GM18520 (cell line): ENCODE results near the gene LCNL1.
A peak's percentile ranks its signal among the peaks of the same experiment; 100 is the strongest.
"Not testable (repeated sequence)": the region's sequence is repeated elsewhere in the genome, so short reads cannot be mapped to it uniquely, and the experiment has no call there.

Experiments used
- ATAC-seq: cut with Tn5 transposase; IDR thresholded peaks from one replicate; pipeline ENCODE4 v1.9.1; 2021; ENCODE audit not compliant: unreplicated experiment

LCNL1 gene

DNA sequence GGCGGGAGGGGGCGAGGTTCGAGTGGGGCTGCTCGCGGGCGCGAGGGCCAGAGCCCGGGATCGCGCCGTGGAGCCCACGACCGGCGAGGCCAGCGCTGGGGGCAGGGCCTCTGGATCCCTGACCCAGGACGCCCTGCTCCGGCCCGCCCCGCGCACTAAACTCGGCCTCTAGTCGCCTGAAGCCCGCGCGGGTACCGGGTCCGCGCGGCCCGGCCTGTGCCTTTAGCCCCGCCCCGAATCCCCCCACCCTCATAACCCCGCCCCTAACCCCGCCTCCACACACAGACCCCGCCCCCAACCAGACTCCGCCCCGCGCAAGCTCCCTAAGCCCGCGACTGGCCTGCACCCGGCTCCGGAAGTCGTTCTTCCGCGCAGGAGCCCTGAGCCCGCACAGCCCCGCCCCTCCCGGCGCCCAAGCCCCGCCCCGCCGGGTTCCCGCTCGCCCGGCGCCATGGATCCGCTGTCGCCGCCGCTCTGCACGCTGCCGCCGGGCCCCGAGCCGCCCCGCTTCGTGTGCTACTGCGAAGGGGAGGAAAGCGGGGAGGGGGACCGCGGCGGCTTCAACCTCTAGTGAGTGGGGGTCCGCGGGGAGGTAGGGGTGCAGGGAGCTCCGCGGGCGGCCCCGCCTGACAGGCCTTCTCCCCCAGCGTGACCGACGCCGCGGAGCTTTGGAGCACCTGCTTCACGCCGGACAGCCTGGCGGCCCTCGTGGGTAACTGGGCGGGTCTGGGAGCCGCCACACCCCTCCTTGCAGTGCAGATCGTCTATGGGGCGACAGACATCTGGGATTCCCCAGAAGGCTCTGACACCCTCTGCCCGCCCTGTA is 9.4 kb downstream of the LCNL1 start, which contains the start of gene PAXX:
TSS of gene PAXX (plus strand) at position 430 of the 826 bp plus-strand sequence. CDS start at position 452, 22 bp downstream.
- ATAC-seq, result peak; percentile 59

DNA sequence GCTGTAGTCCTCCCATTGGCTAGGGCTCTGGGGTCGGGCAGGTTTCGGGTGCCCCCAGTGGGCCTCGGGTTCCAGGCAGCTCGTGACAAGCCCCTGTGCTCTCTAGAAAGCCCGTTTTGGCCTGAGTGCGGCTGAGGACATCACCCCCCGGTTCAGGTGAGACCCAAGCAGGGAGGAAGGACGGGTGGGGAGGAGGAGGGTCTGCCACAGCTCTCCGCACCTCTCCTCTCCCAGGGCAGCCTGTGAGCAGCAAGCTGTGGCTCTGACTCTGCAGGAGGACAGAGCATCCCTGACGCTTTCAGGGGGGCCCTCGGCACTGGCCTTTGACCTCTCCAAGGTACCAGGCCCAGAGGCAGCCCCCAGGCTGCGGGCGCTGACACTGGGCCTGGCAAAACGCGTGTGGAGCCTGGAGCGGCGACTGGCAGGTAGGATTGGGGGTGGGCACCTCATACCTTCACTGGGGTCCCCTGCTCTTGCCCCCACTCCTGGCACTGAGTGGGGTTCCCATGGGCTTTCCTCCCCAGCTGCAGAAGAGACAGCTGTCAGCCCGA is 10.1 kb downstream of the LCNL1 start:
- ATAC-seq, result no peak

DNA sequence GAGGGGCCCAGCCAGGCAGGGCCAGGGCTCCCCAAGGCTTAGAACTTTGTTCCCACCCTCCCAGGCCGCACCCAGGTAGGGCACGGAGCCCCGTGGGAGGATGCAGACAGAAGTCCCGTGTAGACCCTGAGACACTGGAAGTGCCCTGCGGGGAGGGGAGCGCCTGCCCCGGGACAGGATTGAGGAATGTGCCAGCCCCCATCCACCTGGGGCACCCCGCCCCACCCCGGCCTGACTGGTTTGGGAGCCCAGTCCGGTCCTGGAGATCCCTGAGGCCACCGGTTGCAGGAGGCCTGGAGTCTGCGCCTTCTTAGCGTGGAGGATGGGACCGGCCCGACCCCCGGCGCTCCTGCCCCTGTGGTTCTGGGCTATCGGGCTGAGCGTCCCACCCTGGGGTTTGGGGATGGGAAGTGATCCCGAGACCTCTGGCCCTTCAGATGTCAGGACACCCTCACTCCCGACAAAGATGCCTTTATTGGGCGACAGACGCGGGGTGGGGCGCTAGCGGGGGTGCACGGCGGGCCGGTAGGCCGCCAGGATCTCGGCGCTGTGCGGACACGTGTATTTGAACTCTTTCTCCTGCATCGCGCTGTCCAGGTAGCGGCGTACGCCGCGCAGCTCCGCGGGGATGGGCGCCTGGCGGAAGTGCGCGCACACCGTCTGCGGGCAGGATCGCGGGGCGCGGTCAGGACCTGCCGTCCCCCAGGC is 11.5 kb downstream of the LCNL1 start:
- ATAC-seq, result no peak

- no peak for ATAC-seq
These were observed 12.1 kb downstream of the LCNL1 start for GRCh38 chr9:136994888-136995230.

DNA sequence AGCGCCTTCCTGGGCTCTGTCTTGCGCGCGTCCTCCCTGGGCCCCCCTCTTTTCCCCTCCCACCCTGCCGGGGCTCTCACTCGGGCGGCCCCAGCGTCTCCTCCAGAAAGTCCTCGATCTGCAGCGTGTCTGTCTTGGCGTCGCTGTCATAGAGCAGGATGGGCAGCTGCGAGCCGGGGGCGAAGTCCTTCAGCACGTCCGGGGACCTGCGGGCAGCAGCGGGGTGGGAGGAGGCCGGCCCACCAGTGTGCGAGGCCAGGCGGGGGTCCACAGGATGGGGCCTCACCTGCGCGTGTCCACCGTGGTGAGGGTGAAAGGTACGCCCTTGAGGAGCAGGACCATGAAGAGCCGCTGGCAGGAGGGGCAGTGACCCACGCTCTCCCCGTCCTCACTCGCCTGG is 12.6 kb downstream of the LCNL1 start:
- no peak for ATAC-seq

GRCh38 chr9:136995772-136996311 is 13.0 kb downstream of the LCNL1 start:
- ATAC-seq, result no peak

GRCh38 chr9:136996361-136997292 is 13.8 kb downstream of the LCNL1 start, which contains the start of gene CLIC3:
TSS of gene CLIC3 (minus strand) at chr9:136996568. CDS start at chr9:136996543, 25 bp downstream.
- ATAC-seq, result no peak

GRCh38 chr9:136997371-136997770 is 14.6 kb downstream of the LCNL1 start:
- no peak for ATAC-seq

DNA sequence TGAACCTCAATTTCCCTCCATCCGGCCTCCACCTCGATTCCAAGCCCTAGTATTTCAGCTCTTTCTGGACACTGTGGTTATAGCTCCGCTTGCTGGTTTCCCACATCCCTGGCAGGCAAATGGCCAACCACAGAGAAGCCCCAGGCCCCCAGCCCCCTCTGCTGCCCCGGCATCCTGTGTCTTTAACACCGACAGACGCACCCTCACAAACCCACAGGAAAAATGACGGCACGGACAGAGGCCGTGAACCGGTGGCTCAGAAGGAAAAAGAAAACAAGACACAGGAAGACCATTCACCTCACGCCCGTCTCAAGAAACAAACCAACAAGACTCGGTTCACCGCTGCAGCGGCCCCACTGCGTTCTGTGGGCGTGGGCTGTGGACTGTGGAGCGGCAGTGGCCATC is 15.0 kb downstream of the LCNL1 start:
- ATAC-seq, result no peak

DNA sequence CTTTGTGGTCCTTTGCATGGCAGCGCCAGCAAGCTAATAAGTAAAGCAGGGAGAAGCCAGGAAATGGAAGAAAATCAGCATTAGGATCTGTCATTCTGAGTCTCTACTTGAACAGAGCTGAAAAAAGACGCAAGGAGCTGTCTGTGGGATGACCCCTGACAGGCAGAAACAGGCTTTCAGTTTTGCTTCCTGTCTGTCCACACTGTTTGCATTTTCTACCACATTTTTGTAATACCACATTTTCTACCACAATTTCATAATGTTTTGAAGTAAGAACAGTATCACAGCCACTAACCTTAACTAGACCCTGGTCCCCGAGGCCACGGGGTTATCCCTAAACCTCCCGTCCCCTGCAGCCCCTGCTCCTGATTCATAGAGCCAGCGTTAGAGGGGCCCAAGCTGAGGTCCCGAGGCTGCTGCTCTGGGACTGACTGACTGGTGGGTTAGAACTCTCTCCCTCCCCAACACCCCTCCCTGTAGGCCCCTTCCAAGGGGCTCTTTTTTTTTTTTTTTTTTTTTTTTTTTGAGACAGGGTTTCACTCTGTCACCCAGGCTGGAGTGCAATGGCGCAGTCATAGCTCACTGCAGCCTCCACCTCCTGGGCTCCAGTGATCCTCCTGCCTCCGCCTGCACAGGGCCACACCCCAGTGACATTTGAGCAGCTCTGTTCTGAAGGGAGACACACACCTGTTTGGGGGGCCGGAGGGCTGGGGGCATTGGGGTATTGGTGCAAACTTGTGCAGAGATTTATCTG is 17.6 kb downstream of the LCNL1 start:
- ATAC-seq, result peak; percentile 79

GRCh38 chr9:137001857-137002645 is 19.3 kb downstream of the LCNL1 start:
- ATAC-seq, result no peak

DNA sequence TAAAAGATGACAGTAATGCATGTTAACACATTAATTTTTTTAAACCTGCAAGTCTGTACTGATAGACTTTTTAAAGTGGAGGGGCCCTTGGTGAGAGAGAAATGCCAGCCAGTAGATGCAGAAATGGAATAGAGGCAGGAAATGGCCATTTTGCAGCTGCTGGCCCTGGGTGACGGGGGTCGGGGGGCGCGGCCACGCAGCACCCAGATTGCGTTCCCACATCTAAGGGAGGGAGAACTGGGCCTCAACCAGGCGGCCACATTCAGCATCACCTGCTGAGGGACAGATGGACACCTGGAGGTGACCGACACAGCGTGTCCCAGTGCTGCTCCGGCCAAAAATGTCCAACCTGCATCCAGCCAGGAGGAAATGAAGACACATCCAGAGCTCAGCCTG is 19.9 kb downstream of the LCNL1 start:
- no peak for ATAC-seq

DNA sequence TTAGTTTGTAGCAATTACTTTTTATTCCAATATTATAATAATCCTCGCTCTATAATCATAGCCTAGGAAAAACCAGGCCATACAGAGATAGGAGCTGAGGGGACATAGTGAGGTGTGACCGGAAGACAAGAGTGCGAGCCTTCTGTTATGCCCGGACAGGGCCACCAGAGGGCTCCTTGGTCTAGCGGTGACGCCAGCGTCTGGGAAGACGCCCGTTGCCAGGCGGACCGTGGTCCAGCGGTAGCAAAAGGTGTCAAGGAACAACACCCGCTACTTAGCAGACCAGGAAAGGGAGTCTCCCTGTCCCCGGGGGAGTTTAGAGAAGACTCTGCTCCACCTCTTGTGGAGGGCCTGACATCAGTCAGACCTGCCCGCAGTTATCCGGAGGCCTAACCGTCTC is 21.5 kb downstream of the LCNL1 start:
- ATAC-seq, result not testable (repeated sequence)

DNA sequence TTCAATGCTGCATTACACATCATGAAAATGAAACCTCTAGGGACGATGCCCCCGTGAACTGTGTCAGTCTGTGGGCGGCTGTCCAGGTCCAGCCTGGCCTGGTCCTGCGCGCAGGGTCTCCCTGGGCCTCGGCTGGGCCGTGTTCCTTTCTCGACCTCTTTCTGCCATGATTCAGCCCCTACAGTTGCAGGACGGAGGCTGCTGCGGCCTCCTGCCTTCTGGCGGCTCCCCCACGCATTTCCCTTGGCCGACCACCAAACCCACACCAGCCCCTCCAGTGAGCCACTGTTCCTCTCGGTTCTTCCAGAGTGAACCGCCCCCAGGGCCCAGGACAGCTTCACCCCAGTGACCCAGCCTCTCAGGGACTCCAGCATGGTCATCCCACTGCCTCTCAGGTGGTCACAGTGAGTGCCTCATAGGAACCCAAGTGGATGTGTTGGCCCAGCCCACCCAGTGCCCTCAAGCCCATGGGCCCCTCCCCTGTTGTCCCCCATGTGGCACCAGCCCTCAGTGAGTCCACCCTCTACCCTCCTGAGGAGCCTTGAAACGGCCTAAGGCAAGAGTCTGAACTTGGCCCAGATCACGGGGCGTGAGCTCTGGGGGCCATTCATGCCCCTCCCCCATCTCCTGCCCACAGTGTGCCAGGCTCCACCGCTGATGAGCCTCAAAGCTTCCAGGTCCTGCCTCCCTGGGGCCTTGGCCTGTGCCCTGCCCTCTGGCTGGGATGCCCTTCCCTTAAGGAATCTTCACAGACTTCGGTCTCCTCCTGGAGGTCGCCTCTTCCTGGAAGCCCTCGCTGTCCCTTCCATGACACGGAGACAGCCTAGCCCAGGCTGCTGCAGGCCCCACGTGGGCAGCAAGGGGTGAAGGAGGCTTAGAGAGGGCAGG is 23.6 kb downstream of the LCNL1 start:
- ATAC-seq, result no peak

GRCh38 chr9:137007108-137007815 is 24.5 kb downstream of the LCNL1 start:
- no peak for ATAC-seq

DNA sequence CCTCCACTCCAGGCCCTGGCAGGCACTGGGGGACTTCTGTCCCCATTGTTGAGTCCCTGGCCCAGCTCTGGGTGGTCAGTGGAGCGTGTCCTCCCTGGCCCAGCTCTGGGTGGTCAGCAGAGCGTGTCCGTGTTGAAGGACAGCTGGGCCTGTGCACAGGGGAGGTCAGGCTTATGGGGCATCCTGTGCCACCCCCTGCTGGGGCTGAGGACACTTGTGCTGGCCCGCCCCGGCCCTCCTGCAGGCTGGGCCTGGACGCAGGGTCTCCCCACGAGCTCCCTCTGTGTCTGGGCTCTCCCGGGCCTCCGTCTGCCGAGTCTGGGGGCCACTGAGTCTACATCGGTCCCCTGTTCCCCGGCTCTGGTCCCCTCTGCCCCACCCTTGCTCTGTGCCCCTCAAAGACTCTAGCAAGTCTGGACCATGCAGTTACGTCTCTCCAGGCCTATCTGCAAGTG is 25.1 kb downstream of the LCNL1 start:
- ATAC-seq, result no peak

- ATAC-seq, result no peak
These were observed 25.5 kb downstream of the LCNL1 start for GRCh38 chr9:137008312-137008711.
